HEK293 (cell line): Measurements from ENCODE around the gene GALT.

Source experiments
- BCL11B ChIP-seq: fragments of 450-650 bp; formaldehyde crosslinking; IDR thresholded peaks from 2 replicates; pipeline ENCODE4 v1.5.1; 2016; ENCODE audit warnings: low read depth, missing biosample characterization, missing genetic modification characterization
- BCL6B ChIP-seq: fragments of 450-650 bp; formaldehyde crosslinking; IDR thresholded peaks from 2 replicates; pipeline ENCODE4 v1.5.1; 2017; ENCODE audit warnings: missing biosample characterization, missing genetic modification characterization
- HOXD13 ChIP-seq: sonication (generic); formaldehyde crosslinking; IDR thresholded peaks from 2 replicates; pipeline ENCODE4 v1.8.0; 2022; ENCODE audit warnings: missing genetic modification reagents, borderline replicate concordance
- KLF16 ChIP-seq: fragments of 450-650 bp; formaldehyde crosslinking; IDR thresholded peaks from 2 replicates; pipeline ENCODE4 v1.5.1; 2017; ENCODE audit warnings: missing biosample characterization, missing genetic modification characterization
- KLF7 ChIP-seq: fragments of 450-650 bp; formaldehyde crosslinking; IDR thresholded peaks from 2 replicates; pipeline ENCODE4 v1.5.1; 2016; ENCODE audit warnings: missing biosample characterization, missing genetic modification characterization, borderline replicate concordance
- PRDM2 ChIP-seq: fragments of 450-650 bp; formaldehyde crosslinking; IDR thresholded peaks from 2 replicates; pipeline ENCODE4 v1.5.1; 2016; ENCODE audit warnings: missing biosample characterization, missing genetic modification characterization, borderline replicate concordance
- PRDM6 ChIP-seq: fragments of 450-650 bp; formaldehyde crosslinking; IDR thresholded peaks from 2 replicates; pipeline ENCODE4 v1.5.1; 2017; ENCODE audit warnings: missing biosample characterization, missing genetic modification characterization
- REST ChIP-seq: fragments of 450-650 bp; formaldehyde crosslinking; IDR thresholded peaks from 2 replicates; pipeline ENCODE4 v1.5.1; 2016; ENCODE audit warnings: missing biosample characterization, missing genetic modification characterization
- SETDB1 ChIP-seq: IDR thresholded peaks from one replicate; pipeline ENCODE4 v1.6.1; 2017; ENCODE audit warnings: mild to moderate bottlenecking, low read length, moderate library complexity, mixed read lengths; ENCODE audit not compliant: insufficient read length
- ZBTB17 ChIP-seq: fragments of 450-650 bp; formaldehyde crosslinking; IDR thresholded peaks from 2 replicates; pipeline ENCODE4 v1.5.1; 2016; ENCODE audit warnings: missing biosample characterization, missing genetic modification characterization
- ZBTB48 ChIP-seq: fragments of 450-650 bp; formaldehyde crosslinking; IDR thresholded peaks from 2 replicates; pipeline ENCODE4 v1.5.1; 2016; ENCODE audit warnings: missing biosample characterization, missing genetic modification characterization
- ZEB2 ChIP-seq: fragments of 450-650 bp; formaldehyde crosslinking; IDR thresholded peaks from 2 replicates; pipeline ENCODE4 v1.5.1; 2016; ENCODE audit warnings: missing biosample characterization, missing genetic modification characterization
- ZFP37 ChIP-seq: fragments of 450-650 bp; formaldehyde crosslinking; IDR thresholded peaks from 2 replicates; pipeline ENCODE4 v1.5.1; 2016; ENCODE audit warnings: missing biosample characterization, missing genetic modification characterization
- ZNF169 ChIP-seq: fragments of 450-650 bp; formaldehyde crosslinking; IDR thresholded peaks from 2 replicates; pipeline ENCODE4 v1.5.1; 2016; ENCODE audit warnings: missing biosample characterization, missing genetic modification characterization
- ZNF2 ChIP-seq: fragments of 450-650 bp; formaldehyde crosslinking; IDR thresholded peaks from 2 replicates; pipeline ENCODE4 v1.5.1; 2016; ENCODE audit warnings: missing biosample characterization, missing genetic modification characterization
- ZNF221 ChIP-seq: fragments of 450-650 bp; formaldehyde crosslinking; IDR thresholded peaks from 2 replicates; pipeline ENCODE4 v1.5.1; 2017; ENCODE audit warnings: missing biosample characterization, missing genetic modification characterization, borderline replicate concordance
- ZNF239 ChIP-seq: fragments of 450-650 bp; formaldehyde crosslinking; IDR thresholded peaks from 2 replicates; pipeline ENCODE4 v1.5.1; 2016; ENCODE audit warnings: missing biosample characterization, missing genetic modification characterization
- ZNF24 ChIP-seq: fragments of 450-650 bp; formaldehyde crosslinking; IDR thresholded peaks from 2 replicates; pipeline ENCODE4 v1.5.1; 2016; ENCODE audit warnings: missing biosample characterization, missing genetic modification characterization
- ZNF391 ChIP-seq: fragments of 450-650 bp; formaldehyde crosslinking; IDR thresholded peaks from 2 replicates; pipeline ENCODE4 v1.5.1; 2016; ENCODE audit warnings: low read depth, missing biosample characterization, missing genetic modification characterization, borderline replicate concordance
- ZNF394 ChIP-seq: fragments of 450-650 bp; formaldehyde crosslinking; IDR thresholded peaks from 2 replicates; pipeline ENCODE4 v1.5.1; 2016; ENCODE audit warnings: missing biosample characterization, missing genetic modification characterization, mild to moderate bottlenecking, moderate library complexity, borderline replicate concordance
- ZNF658 ChIP-seq: fragments of 450-650 bp; formaldehyde crosslinking; IDR thresholded peaks from 2 replicates; pipeline ENCODE4; 2016; ENCODE audit warnings: missing biosample characterization, missing genetic modification characterization
- ZNF664 ChIP-seq: fragments of 450-650 bp; formaldehyde crosslinking; IDR thresholded peaks from 2 replicates; pipeline ENCODE4 v1.5.1; 2016; ENCODE audit warnings: missing biosample characterization, missing genetic modification characterization
- ZSCAN18 ChIP-seq: fragments of 450-650 bp; formaldehyde crosslinking; IDR thresholded peaks from 2 replicates; pipeline ENCODE4 v1.5.1; 2016; ENCODE audit warnings: missing biosample characterization, missing genetic modification characterization

The GALT gene

GRCh38 chr9:34637356-34638137, 8.9 kb upstream of the GALT start, which contains the start of gene SIGMAR1 (continued):
- no peak; the same call in 1 of the 2 replicates for TF ChIP-seq KLF16 (tag by site-specific recombination)
- TF ChIP-seq ZNF239 (tag by site-specific recombination): no peak
- TF ChIP-seq ZNF169 (tag by site-specific recombination): no peak
- TF ChIP-seq ZEB2: no peak
- no peak for TF ChIP-seq BCL11B (tag by site-specific recombination)
- no peak for TF ChIP-seq PRDM6 (tag by site-specific recombination)
- TF ChIP-seq HOXD13: peak; percentile 77; the same call in 1 of the 2 replicates
- no peak for TF ChIP-seq ZSCAN18 (tag by site-specific recombination)
- no peak for TF ChIP-seq ZNF391 (tag by site-specific recombination)
- peak; percentile 78; the same call in 1 of the 2 replicates for TF ChIP-seq PRDM2
- TF ChIP-seq ZNF394: no peak
- TF ChIP-seq REST (tag by site-specific recombination): no peak
- no peak for TF ChIP-seq ZNF664 (tag by site-specific recombination)
- peak; percentile 88 for TF ChIP-seq KLF7
- TF ChIP-seq ZBTB17 (tag by site-specific recombination): no peak
- TF ChIP-seq ZFP37 (tag by site-specific recombination): no peak
- no peak for TF ChIP-seq SETDB1
- no peak for TF ChIP-seq ZBTB48 (tag by site-specific recombination)
- no peak for TF ChIP-seq ZNF24 (tag by site-specific recombination)
- TF ChIP-seq BCL6B (tag by site-specific recombination): no peak
- peak; percentile 44; the same call in 1 of the 2 replicates for TF ChIP-seq ZNF2
- no peak for TF ChIP-seq ZNF658
- TF ChIP-seq ZNF221 (tag by site-specific recombination): no peak
